GM12878 (cell line): Measurements from ENCODE around the gene RGS19. TPM values are rescaled to one million over a fixed set of nuclear protein-coding genes. Genes with fewer than 3 reads are reported as not detected.

Experiments
- ATF2 ChIP-seq: IDR thresholded peaks from 2 replicates; pipeline ENCODE4 v1.6.1; 2012; ENCODE audit warnings: low read length, inconsistent platforms
- BMI1 ChIP-seq: fragments of 450-650 bp; IDR thresholded peaks from 2 replicates; pipeline ENCODE4 v1.6.1; 2016; ENCODE audit warnings: mild to moderate bottlenecking, moderate library complexity, borderline replicate concordance
- BRCA1 ChIP-seq: IDR thresholded peaks from 2 replicates; pipeline ENCODE4 v1.6.1; 2011; ENCODE audit warnings: low read depth, low read length, improper control_type of control experiment
- CBFB ChIP-seq: IDR thresholded peaks from 2 replicates; pipeline ENCODE4 v1.6.1; 2016; ENCODE audit warnings: antibody characterized with exemption, low read depth
- CUX1 ChIP-seq: IDR thresholded peaks from 2 replicates; pipeline ENCODE4 v1.6.1; 2012; ENCODE audit warnings: improper control_type of control experiment, low read depth, low read length; ENCODE audit not compliant: insufficient replicate concordance
- ESRRA ChIP-seq: IDR thresholded peaks from 2 replicates; pipeline ENCODE4 v1.6.1; 2012; ENCODE audit warnings: mild to moderate bottlenecking, low read length, improper control_type of control experiment
- EZH2 ChIP-seq: IDR thresholded peaks from 2 replicates; pipeline ENCODE4 v1.6.1; 2012; ENCODE audit warnings: low read depth, mild to moderate bottlenecking, control low read depth, inconsistent platforms, low read length, borderline replicate concordance; ENCODE audit not compliant: control insufficient read depth
- GABPA ChIP-seq: IDR thresholded peaks from 2 replicates; pipeline ENCODE4 v1.6.1; 2014; ENCODE audit warnings: antibody characterized with exemption, low read depth, mild to moderate bottlenecking, inconsistent platforms
- HDAC6 ChIP-seq: fragments of 200-600 bp; sonication (generic); IDR thresholded peaks from one replicate; pipeline ENCODE4 v1.8.0; 2017; ENCODE audit warnings: antibody characterized with exemption; ENCODE audit not compliant: unreplicated experiment
- IKZF1 ChIP-seq: fragments of 450-650 bp; conservative IDR thresholded peaks from 2 replicates; pipeline ENCODE4 v1.6.1; 2017; ENCODE audit warnings: antibody characterized with exemption, mild to moderate bottlenecking
- MTA3 ChIP-seq: IDR thresholded peaks from 2 replicates; pipeline ENCODE4 v1.6.1; 2012; ENCODE audit warnings: low read length, inconsistent platforms, borderline replicate concordance
- NBN ChIP-seq: fragments of 450-650 bp; IDR thresholded peaks from 2 replicates; pipeline ENCODE4 v1.6.1; 2016
- NFIC ChIP-seq: IDR thresholded peaks from 2 replicates; pipeline ENCODE4 v1.6.1; 2012; ENCODE audit warnings: low read depth, mild to moderate bottlenecking, inconsistent platforms, low read length, moderate library complexity
- NR2C1 ChIP-seq: fragments of 450-650 bp; IDR thresholded peaks from 2 replicates; pipeline ENCODE4 v1.6.1; 2017; ENCODE audit warnings: antibody characterized with exemption, mild to moderate bottlenecking, moderate library complexity
- PAX5 ChIP-seq: IDR thresholded peaks from 2 replicates; pipeline ENCODE4 v1.6.1; 2011; ENCODE audit warnings: low read depth, low read length, borderline replicate concordance
- POU2F2 ChIP-seq: IDR thresholded peaks from 3 replicates; pipeline ENCODE4 v1.6.1; 2011; ENCODE audit warnings: low read depth, mild to moderate bottlenecking, low read length, borderline replicate concordance
- RBBP5 ChIP-seq: fragments of 200-600 bp; sonication (generic); conservative IDR thresholded peaks from 2 replicates; pipeline ENCODE4 v1.6.1; 2016
- RFX5 ChIP-seq: IDR thresholded peaks from 2 replicates; pipeline ENCODE4 v1.6.1; 2011; ENCODE audit warnings: low read depth, low read length, improper control_type of control experiment
- SPI1 ChIP-seq: IDR thresholded peaks from 2 replicates; pipeline ENCODE4 v1.6.1; 2011; ENCODE audit warnings: low read depth, mild to moderate bottlenecking, low read length, moderate library complexity, borderline replicate concordance; ENCODE audit not compliant: insufficient read depth
- ZNF687 ChIP-seq: fragments of 450-650 bp; IDR thresholded peaks from 2 replicates; pipeline ENCODE4 v1.6.1; 2017; ENCODE audit warnings: mild to moderate bottlenecking, moderate library complexity
- ZZZ3 ChIP-seq: IDR thresholded peaks from 2 replicates; pipeline ENCODE4 v1.6.1; 2011; ENCODE audit warnings: low read depth; ENCODE audit not compliant: control insufficient read depth, insufficient read length
- polyA plus RNA-seq, 11 experiments: library from polyadenylated mRNA; depleted of rRNA in 4 of 11; unstranded in 6 of 11; stranded (reverse) in 5 of 11; fragments of >200 nt; fragmentation: Nextera tagmentation in 4 of 11; fragmentation: Illumina TruSeq in 1 of 11; extraction: Ambion mirVana in 4 of 11; extraction: Trizol in 1 of 11; gene quantifications; 1 replicate in 1 of 11; 2 replicates in 10 of 11; pipeline versions ENCODE4 v1.2.1 to v1.2.3, GENCODE V29; 2011 to 2016; ENCODE audit warnings: inconsistent platforms in 2 of 11, missing spikeins in 2 of 11, low read depth in 1 of 11
- total RNA-seq, 4 experiments: library from RNA; depleted of rRNA in 3 of 4; stranded (reverse); fragments of >200 nt in 3 of 4; fragmentation: Illumina TruSeq in 1 of 4; extraction: Trizol in 1 of 4; gene quantifications; 2 replicates each; pipeline versions ENCODE4 v1.2.1 to v1.2.3, GENCODE V29; 2013 to 2021

Gene RGS19
- total and polyA plus RNA-seq, 10 of the 15 experiments (the other 5 are each of a cell fraction or from before 2014, with no cell fraction given) = 0.82 to 62.4 (median 39.8) TPM

GRCh38 chr20:64079273-64080012, at the start of gene RGS19 (continued):
- TF ChIP-seq CUX1 (no peak), ESRRA (no peak), NBN (peak; percentile 67), SPI1 (peak; percentile 74), IKZF1 (peak; percentile 95), GABPA (no peak), ZZZ3 (no peak), BMI1 (no peak), BRCA1 (no peak), CBFB (no peak), PAX5 (no peak), RFX5 (no peak), HDAC6 (no peak), NFIC (no peak), ATF2 (no peak), MTA3 (no peak), POU2F2 (no peak; the same call in 2 of the 3 replicates), EZH2 (no peak), NR2C1 (peak; percentile 58; the same call in 1 of the 2 replicates), ZNF687 (peak; percentile 59; the same call in 1 of the 2 replicates), RBBP5 (no peak)
